ENCODE measurements around the gene HCN1. TPM values are rescaled to one million over a fixed set of nuclear protein-coding genes. Genes with fewer than 3 reads are reported as not detected.
"Not testable (repeated sequence)": the region's sequence is repeated elsewhere in the genome, so short reads cannot be mapped to it uniquely, and the experiment has no call there.

The HCN1 gene
- total RNA-seq, 1 donor from 2014 or later = not detected

DNA sequence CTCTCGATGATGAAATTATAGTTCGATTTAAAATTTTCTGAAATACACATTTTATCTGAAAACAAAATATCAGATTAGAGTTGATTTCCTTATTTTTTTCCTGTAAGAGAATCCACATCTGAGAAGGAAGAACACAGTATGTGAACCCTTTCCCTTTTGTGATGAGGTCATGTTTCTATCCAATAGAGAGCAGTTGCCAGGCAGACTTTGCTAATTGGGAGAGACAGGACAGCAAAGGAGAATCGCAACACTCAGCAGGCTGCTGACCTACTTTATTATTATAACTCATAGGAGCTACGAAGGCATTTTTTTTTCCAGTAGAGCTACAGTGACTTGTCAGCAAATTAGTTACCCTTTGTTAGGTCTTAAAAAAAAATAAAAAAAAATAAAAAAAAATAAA is 242.1 kb downstream of the HCN1 start:
- Mint-ChIP-seq H3K9me3 (ENCODE audit: unreplicated experiment) (no peaks in the 10 kb centered on the region), H3K4me1 (ENCODE audit: unreplicated experiment) (no peaks in the 10 kb centered on the region), H3K27me3 (ENCODE audit: unreplicated experiment) (no peaks in the 10 kb centered on the region), H3K27ac (ENCODE audit: unreplicated experiment) (no peak overlapping the region), H3K36me3 (ENCODE audit: low read depth, unreplicated experiment) (no peaks in the 10 kb centered on the region), H3K4me3 (ENCODE audit: unreplicated experiment) (no peak overlapping the region)
- TF ChIP-seq, protein P1, sequence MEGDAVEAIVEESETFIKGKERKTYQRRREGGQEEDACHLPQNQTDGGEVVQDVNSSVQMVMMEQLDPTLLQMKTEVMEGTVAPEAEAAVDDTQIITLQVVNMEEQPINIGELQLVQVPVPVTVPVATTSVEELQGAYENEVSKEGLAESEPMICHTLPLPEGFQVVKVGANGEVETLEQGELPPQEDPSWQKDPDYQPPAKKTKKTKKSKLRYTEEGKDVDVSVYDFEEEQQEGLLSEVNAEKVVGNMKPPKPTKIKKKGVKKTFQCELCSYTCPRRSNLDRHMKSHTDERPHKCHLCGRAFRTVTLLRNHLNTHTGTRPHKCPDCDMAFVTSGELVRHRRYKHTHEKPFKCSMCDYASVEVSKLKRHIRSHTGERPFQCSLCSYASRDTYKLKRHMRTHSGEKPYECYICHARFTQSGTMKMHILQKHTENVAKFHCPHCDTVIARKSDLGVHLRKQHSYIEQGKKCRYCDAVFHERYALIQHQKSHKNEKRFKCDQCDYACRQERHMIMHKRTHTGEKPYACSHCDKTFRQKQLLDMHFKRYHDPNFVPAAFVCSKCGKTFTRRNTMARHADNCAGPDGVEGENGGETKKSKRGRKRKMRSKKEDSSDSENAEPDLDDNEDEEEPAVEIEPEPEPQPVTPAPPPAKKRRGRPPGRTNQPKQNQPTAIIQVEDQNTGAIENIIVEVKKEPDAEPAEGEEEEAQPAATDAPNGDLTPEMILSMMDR (IDR thresholded peaks at IDR 0.05; ENCODE audit: unreplicated experiment) = no peak
- peak; percentile 11 for DNase-seq (ENCODE audit: low spot score)

DNA sequence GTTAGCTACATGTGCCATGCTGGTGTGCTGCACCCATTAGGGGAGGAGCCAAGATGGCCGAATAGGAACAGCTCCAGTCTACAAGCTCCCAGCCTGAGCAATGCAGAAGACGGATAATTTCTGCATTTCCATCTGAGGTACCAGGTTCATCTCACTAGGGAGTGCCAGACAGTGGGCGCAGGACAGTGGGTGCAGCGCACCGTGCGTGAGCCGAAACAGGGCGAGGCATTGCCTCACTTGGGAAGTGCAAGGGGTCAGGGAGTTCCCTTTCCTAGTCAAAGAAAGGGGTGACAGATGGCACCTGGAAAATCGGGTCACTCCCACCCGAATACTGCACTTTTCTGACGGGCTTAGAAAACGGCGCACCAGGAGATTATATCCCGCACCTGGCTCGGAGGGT is 251.3 kb downstream of the HCN1 start:
- not testable (repeated sequence) for H3K9me3 Mint-ChIP-seq (ENCODE audit: unreplicated experiment); DNase-seq (ENCODE audit: low spot score); H3K27me3 Mint-ChIP-seq (ENCODE audit: unreplicated experiment); H3K4me1 Mint-ChIP-seq (ENCODE audit: unreplicated experiment); H3K36me3 Mint-ChIP-seq (ENCODE audit: low read depth, unreplicated experiment); H3K4me3 Mint-ChIP-seq (ENCODE audit: unreplicated experiment); H3K27ac Mint-ChIP-seq (ENCODE audit: unreplicated experiment)

DNA sequence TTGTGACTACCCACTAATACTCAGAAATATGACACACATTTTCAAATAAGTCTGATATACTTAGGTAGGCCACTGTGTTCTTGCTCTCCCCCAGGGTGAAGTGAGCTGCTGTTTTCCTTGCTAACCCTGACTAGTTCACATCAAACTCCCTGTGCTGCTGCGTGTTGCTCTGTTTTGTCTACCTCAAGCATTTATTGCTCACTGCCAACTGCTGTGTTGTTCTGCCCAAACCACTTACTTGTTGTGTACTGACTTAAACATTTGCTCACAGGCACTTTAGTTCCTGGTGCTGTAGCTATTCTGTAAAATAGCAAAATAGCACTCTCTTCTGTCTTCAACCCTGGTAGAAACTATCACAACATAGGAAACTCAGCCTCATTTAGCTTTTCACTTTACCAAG is 255.7 kb downstream of the HCN1 start:
- DNase-seq (ENCODE audit: low spot score) = no peak
- Mint-ChIP-seq H3K27ac (ENCODE audit: unreplicated experiment) (no peak overlapping the region), H3K4me1 (ENCODE audit: unreplicated experiment) (no peaks in the 10 kb centered on the region), H3K9me3 (ENCODE audit: unreplicated experiment) (no peaks in the 10 kb centered on the region), H3K36me3 (ENCODE audit: low read depth, unreplicated experiment) (no peaks in the 10 kb centered on the region), H3K4me3 (ENCODE audit: unreplicated experiment) (no peak overlapping the region), H3K27me3 (ENCODE audit: unreplicated experiment) (no peaks in the 10 kb centered on the region)
- TF ChIP-seq, protein P1 (IDR thresholded peaks at IDR 0.05; ENCODE audit: unreplicated experiment) = no peak

DNA sequence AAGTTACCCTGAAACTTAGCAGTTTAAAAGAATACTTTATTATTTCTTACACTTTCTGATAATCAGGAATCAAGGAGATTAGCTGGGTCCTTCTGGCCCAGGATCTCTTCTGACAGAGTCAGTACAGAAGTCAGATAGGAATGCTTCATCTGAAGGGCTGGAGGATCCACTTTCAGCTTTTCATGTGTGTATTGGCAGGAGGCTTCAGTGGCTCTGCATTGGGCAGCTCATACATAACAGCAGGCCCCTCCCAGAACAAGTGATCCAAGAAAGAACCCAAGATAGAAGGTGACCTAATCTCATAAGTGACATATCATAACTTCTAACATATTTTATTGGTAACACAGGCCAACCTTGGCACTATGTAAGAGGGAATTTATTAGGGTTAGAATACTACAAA is 258.4 kb downstream of the HCN1 start:
- DNase-seq (ENCODE audit: low spot score) = no peak
- no peaks in the 10 kb centered on the region for H3K9me3 Mint-ChIP-seq (ENCODE audit: unreplicated experiment)
- no peak overlapping the region for H3K4me3 Mint-ChIP-seq (ENCODE audit: unreplicated experiment)
- no peaks in the 10 kb centered on the region for H3K36me3 Mint-ChIP-seq (ENCODE audit: low read depth, unreplicated experiment)
- TF ChIP-seq, protein P1 (IDR thresholded peaks at IDR 0.05; ENCODE audit: unreplicated experiment) = no peak
- no peak overlapping the region for H3K27ac Mint-ChIP-seq (ENCODE audit: unreplicated experiment)
- H3K27me3 Mint-ChIP-seq (ENCODE audit: unreplicated experiment) = no peaks in the 10 kb centered on the region
- no peaks in the 10 kb centered on the region for H3K4me1 Mint-ChIP-seq (ENCODE audit: unreplicated experiment)

DNA sequence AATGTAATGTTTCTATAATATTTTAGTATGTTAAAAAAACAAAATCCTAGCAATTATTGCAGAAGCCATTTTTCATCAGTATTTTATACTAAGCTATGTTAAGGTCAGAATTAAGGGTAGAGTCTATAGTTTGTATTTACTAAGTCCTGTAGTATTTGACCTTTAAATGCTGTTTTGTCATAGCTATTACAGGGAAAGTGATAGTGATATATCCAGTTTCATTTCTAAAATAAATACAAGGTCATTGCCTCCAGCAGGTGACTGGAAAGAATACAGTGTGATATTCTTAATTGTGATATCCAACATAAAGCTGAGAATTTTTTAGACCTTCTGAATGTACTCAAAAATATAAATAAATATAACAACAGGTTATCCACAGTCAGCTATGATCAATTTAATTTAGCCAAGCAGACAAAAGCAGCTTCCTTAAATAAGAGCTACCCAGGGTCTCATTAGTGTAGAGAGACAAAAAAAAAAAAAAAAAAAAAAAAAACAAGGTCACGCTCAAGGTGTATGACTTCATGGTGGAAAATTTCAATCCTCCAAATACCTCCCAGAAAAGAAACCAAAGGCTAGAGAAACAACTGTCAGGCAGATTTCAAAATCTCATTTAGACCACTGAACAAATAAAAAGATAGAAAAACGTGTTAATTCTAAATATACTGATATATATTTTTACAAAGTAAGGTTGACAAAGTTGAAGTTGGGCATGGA is 278.7 kb downstream of the HCN1 start:
- no peak overlapping the region for H3K4me3 Mint-ChIP-seq (ENCODE audit: unreplicated experiment)
- no peak overlapping the region for H3K27ac Mint-ChIP-seq (ENCODE audit: unreplicated experiment)
- TF ChIP-seq, protein P1 (IDR thresholded peaks at IDR 0.05; ENCODE audit: unreplicated experiment) = no peak
- H3K36me3 Mint-ChIP-seq (ENCODE audit: low read depth, unreplicated experiment) = no peaks in the 10 kb centered on the region
- H3K9me3 Mint-ChIP-seq (ENCODE audit: unreplicated experiment) = no peaks in the 10 kb centered on the region
- DNase-seq (ENCODE audit: low spot score) = no peak
- no peaks in the 10 kb centered on the region for H3K27me3 Mint-ChIP-seq (ENCODE audit: unreplicated experiment)
- no peaks in the 10 kb centered on the region for H3K4me1 Mint-ChIP-seq (ENCODE audit: unreplicated experiment)

Data from endothelial cell (in vitro differentiated cells).